ENCODE measurements around the gene LILRA5. TPM values are rescaled to one million over a fixed set of nuclear protein-coding genes. Genes with fewer than 3 reads are reported as not detected.
"Not testable (repeated sequence)": the region's sequence is repeated elsewhere in the genome, so short reads cannot be mapped to it uniquely, and the experiment has no call there.

Gene LILRA5
- total and polyA plus RNA-seq, 2 donors (not counting 1 experiment from before 2014, with no cell fraction given) = 1.8 TPM; not detected in 1

GRCh38 chr19:54277111-54277615 lies 35.8 kb downstream of the LILRA5 start:
- CTCF ChIA-PET; POLR2A ChIA-PET; H3K9me3 Mint-ChIP-seq (ENCODE audit: insufficient read depth): not testable (repeated sequence)

GRCh38 chr19:54275951-54276350 lies 37.0 kb downstream of the LILRA5 start:
- H2AFZ ChIP-seq (ENCODE audit: insufficient read depth, low read depth, low read length, poor library complexity, severe bottlenecking) = no peak overlapping the region
- WGBS (ENCODE audit: insufficient coverage) = 90% methylated on average over 1 of the region's 9 CpGs
- H3K36me3 ChIP-seq (replicated peaks in 1 of 2; ENCODE audit: control extremely low read depth in 1 of 2, control insufficient read depth in 1 of 2, extremely low read depth in 1 of 2, insufficient read depth in 2 of 2, low read length in 1 of 2) = no peaks in the 10 kb centered on the region
- Mint-ChIP-seq H3K4me1 (peaks cover 33% of the 10 kb centered on the region), H3K4me3 (no peak overlapping the region), H3K9me3 (ENCODE audit: insufficient read depth) (no peaks in the 10 kb centered on the region), H3K27ac (no peak overlapping the region), H3K27me3 (peaks cover 20% of the 10 kb centered on the region)
- peaks cover 0 to 32% (median 3%) of the 10 kb centered on the region in 4 experiments for H3K27me3 ChIP-seq (replicated peaks in 1 of 4; ENCODE audit: control extremely low read depth in 1 of 4, control insufficient read depth in 3 of 4, insufficient read depth in 4 of 4, low read length in 3 of 4)
- no peaks in the 10 kb centered on the region for H4K20me1 ChIP-seq (ENCODE audit: control insufficient read depth, insufficient read depth, low read length, poor library complexity, severe bottlenecking)
- H3K9me3 ChIP-seq (ENCODE audit: control extremely low read depth in 1 of 3, control insufficient read depth in 2 of 3, insufficient read depth in 1 of 3, low read length in 2 of 3) = peaks cover 0 to 4% (median 0%) of the 10 kb centered on the region in 3 donors
- no peak overlapping the region for H3K9ac ChIP-seq (ENCODE audit: low read length)
- TF ChIP-seq CTCF (IDR thresholded peaks at IDR 0.05) (no peak), EZH2 (IDR thresholded peaks at IDR 0.05; ENCODE audit: borderline replicate concordance, insufficient read depth, low read depth, low read length, poor library complexity, severe bottlenecking) (no peak)
- ATAC-seq (ENCODE audit: low read depth) (no peak), DNase-seq (no peak)
- POLR2A ChIA-PET = no interaction called here
- CTCF ChIA-PET = no interaction called here
- no peak overlapping the region for H3K27ac ChIP-seq (ENCODE audit: low read length in 2 of 2)
- peaks cover 14 to 18% of the 10 kb centered on the region in 2 donors for H3K4me1 ChIP-seq (ENCODE audit: control insufficient read depth in 2 of 2, insufficient read depth in 2 of 2, low read length in 2 of 2)
- intact Hi-C loops (cut with micrococcal nuclease) = no loop called here
- H3K4me3 ChIP-seq (ENCODE audit: control extremely low read depth in 1 of 5, extremely low read depth in 1 of 5, insufficient read depth in 1 of 5, low read depth in 2 of 5, low read length in 4 of 5) = no peak overlapping the region
- no peak overlapping the region for H3K4me2 ChIP-seq (replicated peaks; ENCODE audit: low read depth, low read length, poor library complexity, severe bottlenecking)
- H3K79me2 ChIP-seq (ENCODE audit: control insufficient read depth, insufficient read depth, low read length) = no peaks in the 10 kb centered on the region

More at GRCh38 chr19:54277111-54277615, 35.8 kb downstream of the LILRA5 start:
- H3K36me3 ChIP-seq (replicated peaks in 1 of 2; ENCODE audit: control extremely low read depth in 1 of 2, control insufficient read depth in 1 of 2, extremely low read depth in 1 of 2, insufficient read depth in 2 of 2, low read length in 1 of 2); H2AFZ ChIP-seq (ENCODE audit: insufficient read depth, low read depth, low read length, poor library complexity, severe bottlenecking); H3K4me3 ChIP-seq (ENCODE audit: control extremely low read depth in 1 of 5, extremely low read depth in 1 of 5, insufficient read depth in 1 of 5, low read depth in 2 of 5, low read length in 4 of 5); ATAC-seq (ENCODE audit: low read depth); H3K27ac ChIP-seq (ENCODE audit: low read length in 2 of 2); intact Hi-C loops (cut with micrococcal nuclease); H3K9ac ChIP-seq (ENCODE audit: low read length); H3K27ac Mint-ChIP-seq; H4K20me1 ChIP-seq (ENCODE audit: control insufficient read depth, insufficient read depth, low read length, poor library complexity, severe bottlenecking); DNase-seq; H3K79me2 ChIP-seq (ENCODE audit: control insufficient read depth, insufficient read depth, low read length); H3K4me2 ChIP-seq (replicated peaks; ENCODE audit: low read depth, low read length, poor library complexity, severe bottlenecking); H3K4me3 Mint-ChIP-seq; H3K9me3 ChIP-seq (ENCODE audit: control extremely low read depth in 1 of 3, control insufficient read depth in 2 of 3, insufficient read depth in 1 of 3, low read length in 2 of 3): not testable (repeated sequence)
- Mint-ChIP-seq H3K27me3 (peaks cover 18% of the 10 kb centered on the region), H3K4me1 (peaks cover 40% of the 10 kb centered on the region)
- WGBS (ENCODE audit: insufficient coverage) = 89% methylated on average over 8 of the region's 15 CpGs
- H3K4me1 ChIP-seq (ENCODE audit: control insufficient read depth in 2 of 2, insufficient read depth in 2 of 2, low read length in 2 of 2) = peaks cover 26 to 28% of the 10 kb centered on the region in 2 donors
- peaks cover 0 to 27% (median 3%) of the 10 kb centered on the region in 4 experiments for H3K27me3 ChIP-seq (replicated peaks in 1 of 4; ENCODE audit: control extremely low read depth in 1 of 4, control insufficient read depth in 3 of 4, insufficient read depth in 4 of 4, low read length in 3 of 4)

GRCh38 chr19:54274516-54274915 lies 38.5 kb downstream of the LILRA5 start:
- WGBS (ENCODE audit: insufficient coverage) = 90% methylated on average over 2 of the region's 9 CpGs
- ATAC-seq (ENCODE audit: low read depth) = not testable (repeated sequence)

More at GRCh38 chr19:54274516-54274915, 38.5 kb downstream of the LILRA5 start:
- H3K9me3 ChIP-seq (ENCODE audit: control extremely low read depth in 1 of 3, control insufficient read depth in 2 of 3, insufficient read depth in 1 of 3, low read length in 2 of 3); H3K4me3 ChIP-seq (ENCODE audit: control extremely low read depth in 1 of 5, extremely low read depth in 1 of 5, insufficient read depth in 1 of 5, low read depth in 2 of 5, low read length in 4 of 5); H3K4me1 ChIP-seq (ENCODE audit: control insufficient read depth in 2 of 2, insufficient read depth in 2 of 2, low read length in 2 of 2); POLR2A ChIA-PET; H4K20me1 ChIP-seq (ENCODE audit: control insufficient read depth, insufficient read depth, low read length, poor library complexity, severe bottlenecking); H3K27ac Mint-ChIP-seq; H2AFZ ChIP-seq (ENCODE audit: insufficient read depth, low read depth, low read length, poor library complexity, severe bottlenecking); H3K36me3 ChIP-seq (replicated peaks in 1 of 2; ENCODE audit: control extremely low read depth in 1 of 2, control insufficient read depth in 1 of 2, extremely low read depth in 1 of 2, insufficient read depth in 2 of 2, low read length in 1 of 2); H3K9me3 Mint-ChIP-seq (ENCODE audit: insufficient read depth); DNase-seq; intact Hi-C loops (cut with micrococcal nuclease); H3K4me2 ChIP-seq (replicated peaks; ENCODE audit: low read depth, low read length, poor library complexity, severe bottlenecking); H3K27ac ChIP-seq (ENCODE audit: low read length in 2 of 2); H3K79me2 ChIP-seq (ENCODE audit: control insufficient read depth, insufficient read depth, low read length); H3K9ac ChIP-seq (ENCODE audit: low read length); H3K4me3 Mint-ChIP-seq: not testable (repeated sequence)
- Mint-ChIP-seq H3K27me3 (peaks cover 22% of the 10 kb centered on the region), H3K4me1 (peaks cover 19% of the 10 kb centered on the region)
- CTCF ChIA-PET = interaction anchor here (1.8 kb wide), 1 partner anchor 9 kb away, joined by 6 read pairs; no protein-coding TSS in a partner anchor
- H3K27me3 ChIP-seq (replicated peaks in 1 of 4; ENCODE audit: control extremely low read depth in 1 of 4, control insufficient read depth in 3 of 4, insufficient read depth in 4 of 4, low read length in 3 of 4) = peaks cover 0 to 37% (median 0%) of the 10 kb centered on the region in 4 experiments
